A673 (cell line): ENCODE measurements around the gene TTC22. TPM values are rescaled to one million over a fixed set of nuclear protein-coding genes. Genes with fewer than 3 reads are reported as not detected.

ENCODE experiments used
- BruUV-seq: library from RNA; stranded (reverse); fragments of 400-500 nt; replicated peaks from 2 replicates; lab custom pipeline; 2021; lab: Mats Ljungman, UMichigan
- CTCF ChIA-PET: fragments of 300-600 bp; sonication (Branson Sonifier 250); formaldehyde crosslinking; loops from one replicate; lab custom pipeline; 2022; ENCODE audit warnings: antibody characterized with exemption; lab: Charles Lee
- POLR2A ChIA-PET: fragments of 300-600 bp; sonication (Branson Sonifier 250); formaldehyde crosslinking; loops from one replicate; lab custom pipeline; 2022; ENCODE audit warnings: antibody characterized with exemption; ENCODE audit not compliant: low non-redundant PET; lab: Charles Lee
- DNase-seq: peaks from one replicate; pipeline ENCODE4 v3.0.0-alpha.2; 2015; ENCODE audit warnings: low spot score
- H3K27ac ChIP-seq: fragments of 200-600 bp; sonication (generic); 2 replicates; pipeline ENCODE4 v1.5.1; 2016; ENCODE audit warnings: mixed run types, low read depth, mild to moderate bottlenecking, mixed read lengths, antibody characterized with exemption, low read length; ENCODE audit not compliant: poor library complexity, severe bottlenecking
- H3K27me3 ChIP-seq: fragments of 200-600 bp; sonication (generic); replicated peaks from 2 replicates; pipeline ENCODE4 v1.6.1; 2017; ENCODE audit warnings: mixed run types, low read depth, mild to moderate bottlenecking, mixed read lengths, antibody characterized with exemption, low read length; ENCODE audit not compliant: insufficient read depth, poor library complexity
- H3K36me3 ChIP-seq: fragments of 200-600 bp; sonication (generic); 2 replicates; pipeline ENCODE4 v1.6.1; 2016; ENCODE audit warnings: mixed run types, mild to moderate bottlenecking, mixed read lengths, antibody characterized with exemption, low read length; ENCODE audit not compliant: insufficient read depth, poor library complexity, severe bottlenecking
- H3K4me1 ChIP-seq: fragments of 200-600 bp; sonication (generic); 2 replicates; pipeline ENCODE4 v1.6.1; 2017; ENCODE audit warnings: mixed run types, mild to moderate bottlenecking, mixed read lengths, antibody characterized with exemption, low read length; ENCODE audit not compliant: insufficient read depth, poor library complexity, severe bottlenecking
- H3K4me3 ChIP-seq: fragments of 200-600 bp; sonication (generic); 2 replicates; pipeline ENCODE4 v1.5.1; 2016; ENCODE audit warnings: low read depth, mixed run types, mild to moderate bottlenecking, mixed read lengths, low read length; ENCODE audit not compliant: poor library complexity, severe bottlenecking
- H3K9me3 ChIP-seq: fragments of 200-600 bp; sonication (generic); 2 replicates; pipeline ENCODE4 v1.6.1; 2016; ENCODE audit warnings: mixed run types, low read depth, mild to moderate bottlenecking, mixed read lengths, antibody characterized with exemption, low read length; ENCODE audit not compliant: poor library complexity, severe bottlenecking
- CTCF ChIP-seq: fragments of 300-800, 200-600 bp; sonication (generic); conservative IDR thresholded peaks from 2 replicates; pipeline ENCODE4 v1.5.1; 2017; ENCODE audit warnings: low read depth, mild to moderate bottlenecking, antibody characterized with exemption, low read length, moderate library complexity, mixed read lengths
- EZH2 ChIP-seq: fragments of 200-600 bp; sonication (generic); IDR thresholded peaks from 2 replicates; pipeline ENCODE4 v1.6.1; 2017; ENCODE audit warnings: borderline replicate concordance, low read depth, mild to moderate bottlenecking, mixed read lengths, antibody characterized with exemption, low read length; ENCODE audit not compliant: poor library complexity, severe bottlenecking
- intact Hi-C: fragments of 100-400 bp; cut with micrococcal nuclease; formaldehyde crosslinking; loops from one replicate; pipeline ENCODE4 v1.10.0; 2022; ENCODE audit not compliant: unreplicated experiment
- total RNA-seq: library from RNA; stranded (reverse); gene quantifications from 2 replicates; pipeline ENCODE4 v1.2.3, GENCODE V29; 2021

Gene TTC22
- total RNA-seq, 1 experiment from 2014 or later: not detected

- Histone ChIP-seq H3K4me3 (no peak overlapping the region), H3K4me1 (no peaks in the 10 kb centered on the region), H3K27ac (no peak overlapping the region), H3K27me3 (no peaks in the 10 kb centered on the region), H3K9me3 (peaks cover 6% of the 10 kb centered on the region), H3K36me3 (no peaks in the 10 kb centered on the region)
- DNase-seq: no peak
- POLR2A ChIA-PET: no interaction called here
- CTCF ChIA-PET: no interaction called here
- BruUV-seq: no TSS peak
- no peak for TF ChIP-seq EZH2
- TF ChIP-seq CTCF: no peak
- intact Hi-C loops: loop anchor here (5.0 to 10.0 kb wide), 2 partner anchors 301 to 1518 kb away; no protein-coding TSS in a partner anchor
Observed at GRCh38 chr1:54795356-54795665, 5.8 kb downstream of the TTC22 start.

DNA sequence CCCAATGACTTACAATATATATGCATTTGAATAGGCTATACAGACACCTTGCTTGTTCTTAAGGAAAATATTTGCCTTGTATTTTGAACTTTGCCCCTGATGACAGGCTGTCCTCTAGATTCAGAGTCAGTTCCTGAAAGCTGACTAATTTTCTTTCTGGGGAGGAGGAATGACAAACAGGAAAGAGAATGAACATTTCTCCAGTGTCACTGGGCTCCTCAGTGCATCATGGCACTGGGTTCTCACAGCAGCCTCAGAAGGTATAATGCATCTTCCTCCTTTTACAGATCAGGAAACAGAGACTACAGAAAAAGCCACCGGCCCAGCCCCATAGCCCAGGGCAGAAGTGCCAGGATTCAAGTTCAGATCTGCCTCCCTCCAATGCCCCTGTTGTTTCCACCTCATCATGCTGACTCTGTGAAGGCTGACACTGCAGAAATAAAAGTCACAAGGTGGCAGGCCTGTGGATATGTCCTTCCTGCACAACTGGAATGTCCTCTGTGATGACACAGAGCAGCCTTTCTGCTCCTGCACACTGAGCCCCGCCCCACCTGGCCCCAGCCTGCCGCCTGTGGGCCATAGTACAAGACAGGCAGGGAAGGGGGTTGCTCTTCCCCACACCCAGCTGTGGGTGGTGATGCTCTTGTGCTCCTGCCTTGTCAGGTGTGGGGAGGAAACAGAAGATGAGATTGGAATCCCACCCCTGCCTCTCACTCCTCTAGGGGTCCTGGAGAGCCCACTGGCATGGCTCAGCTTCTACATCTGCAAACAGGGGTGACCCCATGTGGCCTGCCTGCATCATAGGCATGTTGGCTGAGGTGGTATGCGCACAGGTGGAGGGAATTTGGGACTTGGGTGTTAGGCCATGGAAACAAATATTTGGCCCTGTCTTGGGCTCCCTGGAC lies 6.4 kb downstream of the TTC22 start:
- no TSS peak for BruUV-seq
- no peak for DNase-seq
- intact Hi-C loops: loop anchor here (5.0 to 10.0 kb wide), 2 partner anchors 300 to 1517 kb away; no protein-coding TSS in a partner anchor

GRCh38 chr1:54792686-54793282 lies 8.3 kb downstream of the TTC22 start:
- peak; percentile 37 for DNase-seq
- peaks cover 6% of the 10 kb centered on the region for H3K9me3 ChIP-seq
- no peak overlapping the region for H3K27ac ChIP-seq
- H3K4me1 ChIP-seq: no peaks in the 10 kb centered on the region
- POLR2A ChIA-PET: no interaction called here
- CTCF ChIA-PET: no interaction called here
- H3K36me3 ChIP-seq: no peaks in the 10 kb centered on the region
- no peak overlapping the region for H3K4me3 ChIP-seq
- BruUV-seq: no TSS peak
- peaks cover 2% of the 10 kb centered on the region for H3K27me3 ChIP-seq
- intact Hi-C loops: loop anchor here (2.0 to 10.0 kb wide), 2 partner anchors 120 to 298 kb away; no protein-coding TSS in a partner anchor
- TF ChIP-seq CTCF (no peak), EZH2 (no peak)

More for the DNA sequence above, 6.4 kb downstream of the TTC22 start:
- POLR2A ChIA-PET: no interaction called here
- TF ChIP-seq CTCF (no peak), EZH2 (no peak)
- Histone ChIP-seq H3K4me3 (no peak overlapping the region), H3K36me3 (no peaks in the 10 kb centered on the region), H3K4me1 (no peaks in the 10 kb centered on the region), H3K9me3 (peaks cover 6% of the 10 kb centered on the region), H3K27me3 (no peaks in the 10 kb centered on the region), H3K27ac (no peak overlapping the region)
- CTCF ChIA-PET: no interaction called here
